Activated CD8-positive, alpha-beta memory T cell treated with anti-CD3 and anti-CD28 coated beads, Interleukin-2, amount 50 U/mL, for 4 hours (primary cell): ENCODE measurements around the gene ZNF283.

Experiments
- DNase-seq: peaks from one replicate; pipeline ENCODE4 v3.0.0-alpha.2; 2020

ZNF283 gene

GRCh38 chr19:43826787-43827754 lies at the start of gene ZNF283:
ZNF283 (plus strand) TSS chr19:43827321; CDS start chr19:43833505, 6,184 bp downstream.
- DNase-seq = peak; percentile 86

DNA sequence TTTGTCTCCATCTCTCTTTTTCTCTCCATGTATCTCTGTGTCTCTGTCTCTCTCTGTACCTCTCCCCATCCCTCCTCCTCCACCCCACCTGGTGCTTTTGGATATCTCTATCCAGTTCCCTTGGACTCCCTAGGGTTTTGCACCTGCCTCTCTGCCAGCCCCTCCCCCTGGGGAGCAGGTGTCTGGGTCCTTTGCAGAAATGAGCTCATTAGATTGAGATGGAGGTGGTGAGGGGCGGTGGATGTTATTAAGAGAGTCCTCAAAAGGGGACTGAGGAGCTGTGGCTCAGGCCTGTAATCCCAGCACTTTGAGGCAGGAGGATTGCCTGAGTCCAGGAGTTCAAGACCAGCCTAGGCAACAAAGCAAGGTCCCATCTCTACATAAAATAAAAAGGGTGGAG lies 48.5 kb upstream of the ZNF283 start:
- no peak for DNase-seq

GRCh38 chr19:43779147-43779819 lies 47.8 kb upstream of the ZNF283 start:
- no peak for DNase-seq

- no peak for DNase-seq
Observed at GRCh38 chr19:43779820-43780219, 47.3 kb upstream of the ZNF283 start.

- DNase-seq = peak; percentile 54
Observed at GRCh38 chr19:43780706-43781525, 46.2 kb upstream of the ZNF283 start, which contains the start of gene KCNN4. KCNN4 (minus strand) TSS chr19:43780973; CDS start chr19:43780861, 112 bp downstream.

DNA sequence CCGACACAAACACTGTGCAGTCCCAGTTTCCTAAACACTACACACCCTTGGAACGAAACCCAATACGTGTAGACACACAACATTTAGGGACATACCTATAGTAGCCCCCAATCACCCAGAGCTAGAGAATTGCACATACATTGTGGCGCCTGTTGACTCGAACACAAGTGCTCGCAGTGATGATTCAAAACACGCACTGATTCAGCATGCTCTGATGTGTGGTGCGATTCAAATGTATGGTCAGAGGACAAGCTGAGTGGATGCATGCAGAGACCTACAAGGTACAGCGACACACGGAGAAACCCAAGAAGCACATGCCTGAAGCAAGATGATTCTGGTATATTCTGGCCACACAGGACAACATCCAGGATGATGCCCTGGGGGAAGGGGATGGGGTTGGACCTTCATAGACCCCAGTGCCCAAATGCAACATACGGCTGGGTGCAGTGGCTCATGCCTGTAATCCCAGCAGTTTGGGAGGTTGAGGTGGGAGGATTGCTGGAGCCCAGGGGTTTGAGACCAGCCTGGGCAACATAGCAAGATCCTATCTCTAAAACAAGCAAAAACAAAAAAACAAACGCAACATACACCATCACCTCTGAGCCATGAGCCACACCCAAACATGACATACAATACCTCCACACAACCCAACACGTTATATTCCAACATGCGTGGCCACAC lies 45.4 kb upstream of the ZNF283 start:
- DNase-seq = no peak

- DNase-seq = no peak
Observed at GRCh38 chr19:43782311-43782660, 44.8 kb upstream of the ZNF283 start.

DNA sequence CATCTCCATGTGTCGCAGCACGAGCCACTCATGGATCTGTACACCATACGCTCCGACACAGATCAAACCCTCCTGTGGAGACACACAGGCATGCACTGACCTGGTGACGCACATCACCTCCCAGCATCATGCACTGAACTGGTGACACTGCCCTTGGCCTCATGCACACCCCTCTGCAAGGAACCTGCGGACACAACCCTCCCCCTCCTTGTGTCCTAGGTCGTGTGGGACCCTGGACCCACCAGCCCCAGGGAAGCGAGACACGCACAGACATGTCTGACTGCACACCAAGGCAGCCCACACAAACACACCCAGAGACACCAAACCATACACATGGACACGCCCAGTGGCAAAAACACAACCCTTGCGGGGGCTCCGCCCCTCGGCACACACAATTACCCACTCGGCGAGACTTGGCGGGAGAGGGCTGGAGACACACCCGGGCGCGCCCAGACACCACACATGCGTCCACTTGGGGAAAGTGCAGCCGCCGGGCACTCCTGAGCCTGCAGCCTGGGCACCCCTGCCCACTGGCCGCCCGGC lies 44.4 kb upstream of the ZNF283 start:
- DNase-seq = no peak

GRCh38 chr19:43783636-43784035 lies 43.5 kb upstream of the ZNF283 start:
- DNase-seq = no peak

- DNase-seq = peak; percentile 62
Observed at GRCh38 chr19:43784241-43784980, 42.7 kb upstream of the ZNF283 start.

DNA sequence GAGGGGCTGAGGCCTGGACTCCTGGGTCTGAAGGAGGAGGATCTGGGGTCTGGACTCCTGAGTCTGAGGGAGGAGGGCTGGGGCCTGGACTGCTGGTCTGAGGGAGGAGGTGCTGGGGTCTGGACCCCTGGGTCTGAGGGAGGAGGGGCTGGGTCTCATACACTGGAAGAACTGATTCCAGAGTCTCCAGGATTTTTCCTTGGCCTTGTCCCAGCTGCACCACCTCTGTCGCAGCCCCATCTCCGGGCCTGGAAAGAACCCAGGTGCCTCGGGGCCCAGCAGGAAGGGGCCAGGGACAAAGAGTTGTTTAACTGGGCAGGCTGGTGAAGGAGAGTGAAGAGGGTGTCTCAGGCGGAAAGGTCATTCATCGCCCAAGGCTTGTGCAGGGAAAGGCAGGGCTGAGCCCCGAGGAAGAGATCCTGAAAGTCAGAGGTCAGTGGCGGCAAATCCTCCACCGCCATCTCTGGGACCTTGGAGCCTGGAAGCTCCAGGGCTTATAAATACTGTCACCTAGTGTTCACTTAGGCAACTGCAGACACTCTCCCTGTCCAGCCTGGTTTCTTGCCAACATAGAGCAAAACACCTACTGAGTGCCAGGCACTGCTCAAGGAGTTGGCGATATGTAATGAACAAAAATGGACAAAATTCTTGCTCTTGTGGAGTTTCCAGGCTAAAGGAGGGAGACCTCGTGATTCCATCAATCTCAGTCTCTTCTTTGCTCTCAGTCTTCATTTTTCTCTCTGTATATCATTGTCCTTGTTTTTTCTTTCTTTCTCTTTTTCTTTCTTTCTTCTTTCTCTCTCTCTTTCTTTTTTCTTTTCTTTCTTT lies 41.9 kb upstream of the ZNF283 start:
- DNase-seq = peak; percentile 38

DNA sequence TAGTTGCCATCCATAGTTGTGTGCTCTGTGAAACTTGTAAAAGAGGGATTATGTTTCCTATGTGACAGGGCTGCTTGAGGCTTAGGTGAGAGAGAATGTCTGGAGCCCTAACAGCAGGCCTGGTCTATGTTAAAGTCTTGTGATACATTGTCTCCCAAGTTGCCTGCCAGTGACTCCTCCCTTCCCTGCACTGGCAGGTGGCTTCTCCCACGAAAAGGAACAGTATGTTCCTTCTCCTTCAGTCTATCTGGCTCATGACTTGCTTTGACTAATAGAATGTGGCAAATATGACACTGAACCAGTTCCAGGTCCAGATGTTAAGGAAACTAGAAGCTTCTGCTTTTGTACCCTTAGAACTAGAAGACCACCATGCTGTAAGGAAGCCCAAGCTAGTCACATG lies 40.5 kb upstream of the ZNF283 start:
- DNase-seq = no peak

GRCh38 chr19:43789029-43789428 lies 38.1 kb upstream of the ZNF283 start:
- no peak for DNase-seq

- no peak for DNase-seq
Observed at GRCh38 chr19:43790587-43790986, 36.5 kb upstream of the ZNF283 start.

GRCh38 chr19:43797118-43797517 lies 30.0 kb upstream of the ZNF283 start:
- DNase-seq = no peak

DNA sequence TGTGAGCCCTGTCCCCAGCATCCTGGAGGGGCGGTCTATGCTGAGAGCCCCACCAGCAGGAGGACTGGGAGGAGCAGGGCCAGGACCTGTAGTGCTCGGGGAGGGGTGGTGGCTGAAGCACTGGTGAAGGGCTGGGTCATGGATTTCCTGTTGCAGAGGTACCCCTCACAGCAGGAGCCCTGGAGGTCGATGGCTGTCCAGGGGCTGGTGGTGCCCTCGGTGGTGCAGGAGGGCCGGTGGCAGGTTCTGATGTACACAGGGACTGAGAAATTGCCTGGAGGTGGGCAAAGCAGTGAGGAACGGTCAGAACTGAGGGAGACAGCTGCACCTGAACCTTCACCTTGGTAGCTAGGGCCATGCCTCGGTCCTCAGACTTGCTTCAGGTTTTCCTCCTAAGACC lies 29.6 kb upstream of the ZNF283 start:
- no peak for DNase-seq

DNA sequence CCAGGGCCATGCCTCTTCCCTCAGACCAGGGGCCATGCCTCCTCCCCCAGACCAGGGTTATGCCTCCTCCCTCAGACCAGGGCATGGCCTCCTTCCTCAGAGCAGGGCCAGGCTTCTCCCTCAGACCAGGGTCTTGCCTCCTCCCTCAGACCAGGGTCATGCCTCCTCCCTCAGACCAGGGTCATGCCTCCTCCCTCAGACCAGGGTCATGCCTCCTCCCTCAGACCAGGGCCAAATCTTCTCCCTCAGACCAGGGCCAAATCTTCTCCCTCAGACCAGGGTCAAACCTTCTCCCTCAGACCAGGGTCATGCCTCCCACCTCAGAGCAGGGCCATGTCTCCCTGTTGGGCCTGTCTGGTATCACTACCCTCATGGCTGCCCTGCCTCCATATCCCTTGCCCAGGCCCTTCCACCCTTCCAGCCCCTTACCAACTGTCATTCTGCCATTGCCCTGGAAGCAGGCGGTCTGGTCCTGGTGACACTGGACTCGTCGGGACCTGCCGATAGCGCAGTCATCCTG lies 29.0 kb upstream of the ZNF283 start:
- DNase-seq = no peak

- DNase-seq = peak; percentile 81
Observed at GRCh38 chr19:43798546-43799409, 28.3 kb upstream of the ZNF283 start.

DNA sequence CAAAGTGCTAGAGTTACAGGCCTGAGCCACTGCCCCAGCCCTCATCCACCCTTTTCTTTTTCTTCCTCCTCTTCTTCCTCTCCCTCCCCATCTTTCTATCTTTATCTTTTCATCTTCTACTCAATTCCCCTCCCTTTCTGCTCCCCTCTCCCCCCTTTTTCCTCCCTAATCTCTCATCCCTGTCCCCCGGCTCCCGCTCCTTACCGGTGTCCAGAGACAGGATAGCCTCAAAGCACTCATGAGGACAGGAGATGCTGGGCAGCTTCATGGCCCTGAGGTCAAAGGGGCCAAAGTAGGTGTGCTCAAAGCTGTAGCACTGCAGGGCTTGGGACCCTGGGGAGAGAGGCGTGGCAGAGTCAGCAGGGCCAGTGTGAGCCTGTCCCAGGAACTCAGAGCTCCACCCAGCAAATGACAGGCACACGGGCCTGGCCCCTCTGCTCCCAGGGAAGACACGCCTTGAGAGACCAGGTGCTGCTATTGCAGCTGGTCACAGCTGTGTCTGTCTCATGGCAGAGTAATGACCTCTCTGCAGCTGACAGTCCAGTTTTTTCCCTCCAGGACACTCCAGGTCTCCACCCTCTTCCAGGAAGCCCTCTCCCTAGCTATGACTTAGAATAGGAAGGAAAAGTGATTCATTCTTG lies 27.5 kb upstream of the ZNF283 start:
- DNase-seq = no peak
